HG02678 (cell line): ENCODE results near the gene SLC38A8.

Experiments used
- ATAC-seq: cut with Tn5 transposase; IDR thresholded peaks from one replicate; pipeline ENCODE4 v1.9.1; 2021; ENCODE audit warnings: mild to moderate bottlenecking, moderate library complexity; ENCODE audit not compliant: unreplicated experiment

The SLC38A8 gene

GRCh38 chr16:84042308-84042878 lies at the start of gene SLC38A8:
SLC38A8 (minus strand) TSS chr16:84042795; CDS start chr16:84042157, 638 bp downstream.
- no peak for ATAC-seq

- no peak for ATAC-seq
Observed at GRCh38 chr16:84091460-84091859, 48.9 kb upstream of the SLC38A8 start.

DNA sequence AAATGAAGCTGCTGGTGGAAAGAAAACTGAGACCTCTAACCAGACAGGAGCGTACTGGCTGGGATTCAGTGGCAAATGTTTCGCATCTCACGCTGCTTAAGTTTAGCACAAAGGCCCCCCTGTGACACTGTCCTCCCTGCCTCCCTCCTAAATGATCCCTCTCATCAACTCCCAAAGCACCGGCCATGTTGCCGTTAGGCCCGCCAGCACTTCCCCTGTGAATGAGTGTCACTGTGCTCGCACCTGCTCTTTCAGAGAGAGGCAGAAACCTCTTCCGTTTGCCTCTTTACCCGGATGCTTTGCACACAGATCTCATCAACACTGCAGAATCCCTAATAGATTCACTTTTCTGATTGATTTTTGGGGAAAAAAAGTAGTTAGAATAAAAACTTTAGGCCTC lies 47.6 kb upstream of the SLC38A8 start:
- no peak for ATAC-seq

GRCh38 chr16:84088695-84089395 lies 46.2 kb upstream of the SLC38A8 start:
- ATAC-seq = peak; percentile 86

DNA sequence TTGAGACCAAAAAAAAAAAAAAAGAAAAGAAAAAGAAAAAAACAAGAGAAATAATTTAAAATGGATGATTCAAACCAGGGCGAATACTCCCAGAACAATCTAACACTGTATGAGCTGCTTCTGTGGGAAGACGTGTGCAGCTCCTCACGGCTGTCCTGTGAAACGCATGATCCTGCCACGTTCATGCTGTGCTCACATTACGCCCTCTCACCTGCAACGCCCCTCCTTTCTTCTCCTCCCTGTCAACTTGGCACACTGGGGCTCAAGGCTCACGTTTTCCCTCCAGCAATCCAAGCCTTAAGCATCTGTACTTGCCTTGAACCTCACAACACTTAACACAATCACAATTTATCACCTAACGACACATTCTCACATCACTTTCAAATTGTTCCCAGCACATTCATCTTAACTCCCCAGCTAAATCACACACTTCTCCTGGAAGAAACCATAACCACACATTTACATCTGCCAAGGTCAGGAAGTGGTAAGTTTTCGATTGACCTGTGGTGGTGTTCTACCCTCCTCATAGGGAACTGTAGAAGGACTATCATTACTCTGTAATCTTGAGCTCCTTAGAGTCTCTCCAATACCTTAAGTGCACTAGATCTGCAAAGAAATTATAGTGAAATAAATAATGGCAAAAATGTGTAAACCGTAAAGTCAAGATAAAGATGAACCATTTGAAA lies 45.0 kb upstream of the SLC38A8 start:
- ATAC-seq = no peak

DNA sequence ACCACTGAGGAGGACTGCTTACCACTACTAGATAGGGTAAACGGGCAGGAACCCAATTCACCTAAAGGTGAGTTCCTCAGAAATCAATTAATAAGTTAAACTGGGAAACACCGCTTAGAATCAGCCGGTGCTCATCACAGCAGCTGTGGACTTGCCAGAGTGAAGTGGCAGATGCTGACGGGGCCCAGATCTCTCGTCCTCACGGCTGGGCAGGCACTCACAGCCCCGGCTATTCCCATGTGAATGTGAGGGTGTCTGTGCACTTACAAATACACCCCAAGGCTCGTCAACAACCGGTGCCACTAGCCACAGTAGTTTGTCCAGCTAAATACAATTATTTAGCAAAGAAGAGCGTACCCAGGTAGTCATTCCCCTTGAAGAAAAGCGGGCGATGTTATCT lies 44.4 kb upstream of the SLC38A8 start:
- ATAC-seq = no peak

DNA sequence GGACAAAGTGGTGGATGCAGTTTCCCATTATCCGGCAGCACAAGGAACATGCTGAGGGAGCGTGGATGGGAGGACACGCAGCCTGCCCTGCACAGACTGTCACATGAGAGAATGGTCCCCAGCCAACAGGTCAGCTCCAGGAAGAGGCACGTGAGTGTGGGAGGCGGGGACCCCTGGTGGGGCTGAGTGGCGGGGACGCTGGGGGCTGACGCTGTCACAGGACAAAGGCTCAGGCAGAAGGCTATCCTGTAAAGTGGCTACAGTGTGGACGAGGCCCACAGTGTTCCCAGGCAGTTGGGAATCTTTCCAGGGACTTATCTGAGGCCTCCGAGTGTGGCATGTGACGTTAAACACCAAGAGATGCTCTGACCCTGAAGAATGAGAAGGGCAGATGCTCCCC lies 43.7 kb upstream of the SLC38A8 start:
- no peak for ATAC-seq

GRCh38 chr16:84085773-84086172 lies 43.2 kb upstream of the SLC38A8 start:
- ATAC-seq = no peak

DNA sequence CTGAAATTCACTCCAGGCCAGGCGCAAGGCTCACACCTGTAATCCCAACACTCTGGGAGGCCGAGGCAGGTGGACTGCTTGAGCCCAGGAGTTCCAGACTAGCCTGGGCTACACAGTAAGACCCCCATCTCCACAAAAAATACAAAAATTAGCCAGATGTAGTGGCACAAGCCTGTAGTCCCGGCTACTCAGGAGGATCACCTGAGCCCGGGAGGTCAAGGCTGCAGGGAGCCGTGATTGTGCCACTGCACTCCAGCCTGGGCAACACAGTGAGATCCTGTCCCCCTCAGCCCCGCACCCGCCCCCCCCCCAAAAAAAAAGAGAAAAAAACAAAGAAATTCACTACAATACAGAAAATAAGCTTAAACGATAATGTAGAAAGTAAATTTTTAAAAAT lies 42.7 kb upstream of the SLC38A8 start:
- no peak for ATAC-seq

DNA sequence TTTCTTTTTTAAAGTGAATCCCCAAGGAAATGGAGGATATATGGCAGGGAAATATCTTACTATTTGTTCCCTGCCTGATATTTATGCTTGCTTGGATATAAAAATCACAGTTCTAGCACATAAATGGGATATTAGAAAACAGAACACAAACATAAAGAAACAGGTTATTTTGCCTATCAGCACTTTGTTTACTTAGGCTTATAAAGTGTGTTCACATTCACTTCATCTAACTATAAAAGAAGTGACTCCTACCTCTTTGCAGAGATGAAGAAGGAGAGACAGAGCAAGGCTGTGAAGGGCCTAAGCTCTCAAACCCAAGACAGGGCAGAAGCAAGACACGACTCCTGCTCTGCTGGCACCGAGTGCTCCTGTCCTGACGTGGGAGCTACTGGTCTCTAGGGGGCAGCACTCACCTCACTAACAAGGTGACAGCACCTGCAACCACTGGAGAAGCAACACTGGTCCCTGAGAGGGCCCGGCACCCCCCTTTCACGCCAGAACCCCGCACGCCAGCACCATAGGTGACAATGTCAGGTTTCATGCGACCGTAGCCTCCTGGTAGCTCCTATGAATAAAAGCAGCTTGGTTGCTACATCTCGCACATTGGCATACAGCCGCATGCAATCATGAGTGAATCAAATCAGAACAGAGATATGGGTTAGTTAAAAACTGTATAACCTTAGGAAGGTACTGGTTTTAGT lies 42.1 kb upstream of the SLC38A8 start:
- ATAC-seq = no peak

DNA sequence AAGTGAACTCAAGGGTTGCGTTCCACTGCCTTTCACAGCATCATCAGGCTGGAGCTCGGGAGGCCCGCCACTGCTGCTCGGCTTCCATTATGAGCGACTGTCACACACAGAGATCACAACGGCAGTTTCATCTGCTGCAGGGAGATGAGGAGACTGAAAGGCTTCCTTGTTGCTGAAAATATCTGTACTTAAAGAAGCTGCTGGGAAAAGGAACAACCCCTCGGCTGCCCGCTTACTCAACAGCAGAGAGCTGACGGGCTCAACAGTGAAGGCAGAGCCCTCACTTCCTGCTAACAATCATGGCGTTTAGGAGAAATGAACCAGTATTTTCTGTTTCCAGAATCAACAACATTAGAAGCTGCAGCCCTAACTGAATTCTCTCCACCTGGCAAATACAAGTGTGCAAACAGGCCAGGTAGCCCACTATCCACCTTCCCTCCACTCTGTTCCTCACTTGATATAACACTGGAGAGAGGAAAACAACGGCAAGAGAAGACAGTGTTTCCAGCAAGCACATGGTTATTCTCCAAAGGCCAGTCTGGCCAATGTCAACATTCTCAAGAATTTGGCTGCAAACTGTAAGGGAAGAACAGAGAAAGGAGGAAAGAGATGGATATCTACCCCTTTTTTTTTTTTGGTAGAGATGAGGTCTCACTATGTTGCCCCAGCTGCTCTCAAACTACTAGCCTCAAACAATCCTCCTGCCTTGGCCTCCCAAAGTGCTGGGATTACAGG lies 40.4 kb upstream of the SLC38A8 start:
- ATAC-seq = no peak

DNA sequence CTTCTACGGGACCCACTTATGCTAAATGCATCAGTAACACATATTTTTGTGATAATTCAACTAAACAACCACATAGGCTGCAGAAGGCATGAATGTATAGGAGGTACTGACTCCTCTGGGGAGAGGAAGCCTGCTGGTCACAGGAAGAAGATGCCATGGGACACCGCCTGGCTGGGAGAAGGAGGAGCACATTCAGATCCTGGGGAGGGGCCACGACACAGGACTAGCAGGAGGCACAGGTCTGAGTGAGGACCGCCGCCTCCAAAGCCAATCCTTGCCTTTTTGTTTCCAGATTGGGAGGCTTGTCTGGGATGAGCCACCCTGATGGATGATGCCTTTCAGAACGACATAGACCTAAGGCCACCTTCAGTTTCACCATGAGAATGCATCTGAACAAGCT lies 39.5 kb upstream of the SLC38A8 start:
- no peak for ATAC-seq

DNA sequence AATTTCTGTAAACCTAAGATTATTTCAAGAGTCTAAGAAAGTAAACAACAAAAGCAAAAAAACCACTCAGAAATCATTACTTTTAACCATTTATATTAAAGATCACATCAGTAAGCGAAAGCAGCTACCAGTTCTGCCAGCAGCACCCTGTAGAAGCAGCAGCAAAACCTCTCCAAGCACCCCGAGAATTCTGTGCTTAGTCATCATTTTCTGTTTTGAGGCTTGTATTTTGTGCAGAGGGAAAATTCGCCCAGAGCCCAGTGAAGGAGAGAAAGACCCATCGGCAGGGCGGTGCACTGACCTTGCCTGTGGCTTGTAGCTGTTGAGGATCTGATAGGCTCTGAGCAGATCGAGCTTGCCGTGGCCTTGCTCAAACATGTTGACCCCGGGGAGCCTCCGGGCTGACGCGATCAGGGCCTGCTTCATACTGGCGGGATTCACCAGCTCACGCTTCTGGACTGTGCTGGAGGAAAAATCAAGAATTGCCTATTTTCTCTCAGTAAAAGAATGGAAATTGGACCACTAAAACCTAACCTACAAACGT lies 38.9 kb upstream of the SLC38A8 start:
- ATAC-seq = no peak

- ATAC-seq = no peak
Observed at GRCh38 chr16:84080813-84081212, 38.2 kb upstream of the SLC38A8 start.

DNA sequence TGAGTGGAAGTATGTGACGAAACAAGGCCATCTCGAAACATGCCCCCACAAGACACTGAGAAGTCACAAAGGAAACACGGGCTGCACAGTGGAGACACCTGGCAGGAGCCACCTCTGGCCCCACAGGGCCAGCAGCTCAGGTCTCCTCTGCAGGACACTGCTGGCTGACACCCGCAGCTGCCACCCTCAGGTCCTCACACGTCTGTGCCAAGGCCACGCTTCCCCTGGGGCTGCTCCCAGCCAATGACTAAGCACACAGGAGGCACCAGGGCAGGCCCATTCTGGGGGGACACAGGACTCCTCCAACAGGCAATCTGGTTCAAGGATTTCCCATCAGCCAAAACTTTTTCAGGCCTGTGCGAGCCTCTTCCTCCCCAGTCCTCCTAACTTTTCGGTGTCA lies 37.8 kb upstream of the SLC38A8 start:
- ATAC-seq = no peak

GRCh38 chr16:84079664-84080063 lies 37.1 kb upstream of the SLC38A8 start:
- ATAC-seq = no peak

DNA sequence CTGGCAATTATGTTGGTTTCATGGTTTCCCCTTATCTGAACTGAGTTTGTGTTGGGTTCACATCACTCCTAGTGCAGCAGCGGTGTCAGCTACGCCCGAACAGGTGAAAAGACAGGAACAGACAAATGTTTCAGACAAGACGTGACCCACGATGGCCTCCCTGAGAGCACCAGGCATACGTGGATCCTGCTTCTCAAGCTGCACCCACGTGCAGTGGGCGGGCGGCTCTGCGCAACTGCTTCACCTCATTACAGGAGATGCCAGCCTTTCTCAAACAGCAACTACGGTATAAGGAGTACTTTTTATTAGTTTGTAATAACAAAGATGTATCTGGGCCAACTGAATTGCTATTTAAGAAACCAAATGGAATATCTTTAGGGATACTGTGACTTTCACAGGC lies 32.8 kb upstream of the SLC38A8 start:
- no peak for ATAC-seq

- ATAC-seq = no peak
Observed at GRCh38 chr16:84074721-84075120, 32.1 kb upstream of the SLC38A8 start.

- no peak for ATAC-seq
Observed at GRCh38 chr16:84072014-84072413, 29.4 kb upstream of the SLC38A8 start.

DNA sequence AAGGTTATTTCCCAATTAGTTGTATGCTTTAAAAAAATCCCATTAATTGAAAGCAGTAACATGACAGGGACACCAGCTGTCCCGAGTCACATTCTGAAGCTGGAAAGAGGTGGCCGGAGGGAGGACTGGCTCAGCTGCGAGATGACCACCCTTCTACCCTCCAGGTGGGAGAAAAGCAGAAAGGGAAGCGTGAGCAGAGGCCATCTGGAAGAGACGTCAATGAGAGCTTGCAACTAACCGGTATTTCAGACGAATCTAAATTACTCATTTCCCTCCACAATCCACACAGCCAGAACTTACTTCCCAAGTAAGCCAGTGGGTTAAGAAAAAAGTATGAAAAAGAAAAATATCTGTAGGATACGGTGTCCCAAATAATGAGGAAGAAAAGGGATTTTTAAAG lies 28.5 kb upstream of the SLC38A8 start:
- ATAC-seq = no peak

- ATAC-seq = no peak
Observed at GRCh38 chr16:84069540-84069939, 26.9 kb upstream of the SLC38A8 start.
